Measurements from ENCODE around the gene MYOF.
"Not testable (repeated sequence)": the region's sequence is repeated elsewhere in the genome, so short reads cannot be mapped to it uniquely, and the experiment has no call there.

MYOF gene

DNA sequence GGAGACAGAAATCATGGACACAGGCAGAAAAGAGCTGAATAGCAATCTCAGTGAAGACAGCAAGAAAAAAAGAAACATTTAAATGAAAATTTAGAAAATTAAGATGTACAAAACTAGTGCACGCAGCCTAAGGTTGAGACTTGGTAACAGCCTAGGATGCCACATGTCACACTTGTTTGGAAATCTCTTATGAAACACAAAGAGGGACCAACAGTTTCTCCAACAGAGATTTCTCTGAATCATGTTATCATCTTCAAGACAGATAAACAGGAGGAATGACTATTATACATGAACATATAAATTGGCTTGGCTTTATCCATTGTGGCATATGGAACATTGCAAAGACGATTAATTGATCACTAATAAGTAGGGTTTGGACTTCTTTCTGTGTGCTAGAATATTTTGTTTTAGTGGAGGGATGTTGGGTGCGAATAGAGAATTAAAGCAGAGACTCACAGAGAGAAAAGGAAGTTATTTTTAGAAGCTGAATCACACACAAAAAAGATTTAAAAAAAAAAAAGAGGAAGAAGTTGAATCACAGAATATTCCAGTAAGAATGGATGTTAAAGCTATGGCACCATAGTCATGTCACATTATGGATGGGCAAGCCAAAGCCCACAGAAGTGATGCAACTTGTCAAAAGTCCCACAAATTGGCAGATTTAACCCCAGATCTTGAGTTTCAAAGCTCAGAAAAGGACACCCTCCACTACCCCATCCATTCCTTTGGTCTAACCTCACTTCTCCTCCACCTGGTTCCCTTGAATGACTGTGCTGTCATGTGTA, 91.6 kb downstream of the MYOF start:
- no peak for DNase-seq (ENCODE audit: low read depth in 2 of 3, low spot score in 1 of 3)

DNA sequence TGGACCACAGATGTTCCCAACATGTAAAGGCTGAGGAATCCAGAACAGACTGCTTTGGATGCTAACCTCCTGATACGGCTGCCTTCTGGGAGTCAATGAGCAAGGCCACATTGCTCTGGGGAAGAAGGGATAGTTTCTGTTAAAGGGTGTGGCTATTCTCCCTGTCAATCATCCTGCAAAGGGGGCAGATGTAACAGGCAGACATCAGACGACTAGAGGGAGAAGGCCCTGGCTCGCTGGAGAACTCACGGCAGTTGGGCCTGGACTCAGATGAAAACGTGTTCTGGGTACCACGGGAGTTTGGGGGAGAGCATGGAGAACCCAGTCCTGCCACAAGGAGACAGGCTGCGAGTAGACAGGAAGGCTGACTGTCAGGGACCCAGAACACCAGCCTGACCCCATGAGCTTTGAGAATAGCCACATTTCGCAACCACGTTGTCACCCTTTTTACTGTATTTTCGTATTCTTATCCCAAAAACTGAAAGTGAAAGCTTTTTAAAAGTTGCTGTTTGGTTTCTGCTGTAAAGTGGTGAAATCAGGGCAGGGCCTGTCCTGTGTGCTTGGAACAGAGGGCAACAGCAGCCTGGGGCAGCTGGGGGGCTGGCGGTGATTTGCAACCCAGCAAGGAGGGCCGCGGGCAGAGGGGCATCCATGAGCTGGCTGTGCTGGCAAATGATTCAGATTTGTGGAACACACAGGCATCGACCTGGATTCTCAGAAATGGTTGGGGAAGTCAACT, 95.3 kb downstream of the MYOF start:
- DNase-seq (ENCODE audit: low read depth in 2 of 3, low spot score in 1 of 3), result no peak

DNA sequence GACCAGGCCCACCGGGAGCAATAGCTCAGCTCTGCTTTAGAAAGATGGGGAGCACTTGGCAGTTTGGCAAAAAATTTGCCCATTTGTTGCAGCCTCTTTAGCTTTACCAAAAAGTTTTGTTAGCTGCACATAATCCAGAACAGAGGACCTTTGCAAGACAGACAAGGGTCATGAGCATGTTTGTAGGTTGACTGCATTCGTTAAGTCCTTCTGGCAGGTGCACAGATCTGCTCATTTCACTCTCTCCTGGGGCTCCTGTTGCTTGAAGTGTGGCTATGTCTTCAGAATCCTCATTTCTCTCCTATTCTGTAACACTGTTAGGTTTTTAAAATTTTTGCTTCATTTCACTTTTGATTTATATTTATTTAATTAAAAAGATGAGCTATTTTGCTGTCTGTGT, 96.8 kb downstream of the MYOF start:
- no peak for DNase-seq (ENCODE audit: low read depth in 2 of 3, low spot score in 1 of 3)

DNA sequence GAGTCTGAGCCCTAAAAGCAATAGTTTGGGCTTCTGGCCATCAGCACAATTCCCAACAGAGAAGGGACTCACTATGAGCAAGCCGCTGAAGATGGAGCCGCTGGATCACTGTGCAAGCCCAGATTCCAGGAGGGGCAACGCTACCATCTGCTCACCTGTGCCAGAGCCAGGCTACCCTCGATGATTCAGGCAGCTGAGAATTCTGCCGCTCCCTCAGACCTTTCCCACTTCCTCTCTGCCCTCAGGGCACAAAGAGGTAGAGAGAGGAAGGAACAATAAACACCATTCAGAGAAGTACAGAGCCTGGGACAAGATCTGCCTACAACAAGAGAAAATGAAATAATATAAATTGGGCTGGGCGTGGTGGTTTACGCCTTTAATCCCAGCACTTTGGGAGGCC, 98.1 kb downstream of the MYOF start:
- no peak for DNase-seq (ENCODE audit: low read depth in 2 of 3, low spot score in 1 of 3)

DNA sequence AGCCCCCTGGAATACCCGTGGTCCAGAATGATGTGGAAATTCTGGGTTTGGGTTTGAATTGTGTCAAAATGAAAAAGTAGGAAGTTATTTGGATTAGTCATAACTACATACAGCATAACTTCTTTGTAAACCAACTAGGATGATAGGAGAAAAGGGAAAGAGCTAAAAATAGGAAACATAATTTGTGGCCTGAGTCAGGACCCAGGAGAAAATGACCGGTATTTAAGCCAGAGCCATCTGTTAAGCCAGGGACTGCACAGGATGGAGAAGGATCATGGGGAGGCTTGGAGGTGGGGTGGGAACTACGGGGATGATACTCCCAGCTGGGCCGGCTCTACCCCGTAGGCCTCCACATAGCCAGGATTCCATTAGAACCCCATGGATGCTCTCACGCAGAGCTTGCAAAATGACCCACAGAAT, 98.6 kb downstream of the MYOF start:
- no peak for DNase-seq (ENCODE audit: low read depth in 2 of 3, low spot score in 1 of 3)

DNA sequence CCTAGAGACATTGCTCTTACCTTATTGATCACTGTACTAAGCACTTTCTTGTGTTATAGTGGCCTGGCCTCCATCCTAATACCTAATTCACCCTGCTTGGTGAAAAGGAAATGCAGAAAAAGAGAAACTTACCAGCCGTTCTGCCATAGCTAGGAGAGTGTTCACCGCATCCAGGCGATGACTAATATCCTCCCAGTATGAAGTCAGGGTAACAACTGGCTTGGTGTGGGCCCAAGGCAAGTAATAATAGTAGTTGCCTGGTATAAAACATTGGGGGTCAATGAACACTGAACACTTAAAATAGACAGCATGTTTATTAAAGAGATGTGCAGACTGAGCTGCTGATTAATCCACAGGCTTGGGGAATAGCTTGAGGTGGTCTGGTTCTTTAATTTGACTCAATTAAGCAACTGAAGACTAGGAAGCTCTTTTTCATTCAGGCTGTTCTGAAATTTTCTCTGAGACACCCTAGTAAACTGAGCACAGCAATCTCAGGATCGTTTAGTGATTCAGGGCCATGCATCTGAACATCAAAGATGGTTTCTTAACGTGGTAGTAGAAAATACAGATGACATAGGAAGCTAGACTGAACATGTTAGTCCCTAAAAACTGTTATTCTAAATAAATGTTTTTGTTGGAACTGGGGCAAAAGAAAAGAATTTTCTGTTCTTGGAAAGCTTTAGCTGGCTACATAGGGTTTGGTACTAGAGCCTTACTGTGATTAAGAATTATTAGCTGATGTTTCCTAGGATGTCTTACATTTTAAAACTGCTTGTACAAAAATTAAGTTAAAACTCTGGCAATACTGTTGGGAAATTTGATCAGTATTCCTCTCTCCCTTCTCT, 102.2 kb downstream of the MYOF start:
- DNase-seq (ENCODE audit: low read depth in 2 of 3, low spot score in 1 of 3), result peak; percentile 34 to 47 (median 37)

DNA sequence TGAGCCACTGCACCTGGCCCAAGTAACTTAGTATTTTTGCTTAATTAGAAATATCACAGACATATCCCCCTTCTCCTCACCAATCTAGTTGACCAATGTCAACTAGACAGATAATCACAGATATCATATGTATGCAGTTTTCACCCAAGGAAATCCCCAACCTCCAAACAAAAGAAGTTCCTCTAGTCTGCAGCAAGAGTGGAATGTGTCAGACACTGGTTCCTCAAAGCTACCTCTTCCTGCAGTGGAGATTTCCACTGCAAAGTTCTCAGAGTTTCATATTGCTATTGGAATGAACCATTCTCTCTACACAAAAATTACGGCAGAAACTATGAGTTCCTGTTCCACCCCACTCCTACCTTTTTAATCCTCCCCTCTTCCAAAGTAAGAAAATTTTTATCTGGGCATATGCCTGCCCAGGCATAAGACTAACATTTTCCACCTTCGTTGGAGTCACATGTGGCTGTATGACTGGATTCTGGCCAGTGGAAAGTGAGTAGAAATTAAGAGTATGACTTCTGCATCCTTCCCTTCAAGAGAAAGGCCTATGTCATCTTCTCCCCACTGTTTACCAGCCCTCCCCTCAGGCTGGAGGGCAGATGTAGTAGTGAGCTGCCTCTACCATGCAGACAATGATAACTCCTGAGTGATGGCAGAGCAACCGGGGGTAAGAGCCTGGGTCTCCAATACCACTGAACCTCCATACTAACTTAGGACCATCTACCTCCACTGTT, 103.0 kb downstream of the MYOF start:
- DNase-seq (ENCODE audit: low read depth in 2 of 3, low spot score in 1 of 3), result peak; percentile 24 to 36 (median 28)

DNA sequence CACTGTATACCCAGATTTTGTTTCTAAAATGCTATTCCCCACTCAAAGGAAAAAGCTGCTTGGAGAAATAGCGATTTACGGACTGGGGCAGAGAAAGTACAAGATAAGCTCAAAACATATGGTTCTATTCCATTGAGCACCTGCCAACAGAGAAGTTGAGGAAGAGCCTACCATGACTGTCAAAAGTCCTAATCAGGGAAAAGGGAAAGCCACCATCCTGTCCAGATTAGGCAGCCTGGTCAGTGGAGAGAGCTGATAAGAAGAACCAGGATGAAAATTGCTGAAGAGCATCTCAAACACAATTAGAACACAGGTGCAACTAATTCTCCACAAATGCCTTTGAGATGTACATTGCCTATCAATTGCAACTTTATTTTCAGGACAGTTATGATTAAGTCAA, 104.1 kb downstream of the MYOF start:
- DNase-seq (ENCODE audit: low read depth in 2 of 3, low spot score in 1 of 3), result no peak

DNA sequence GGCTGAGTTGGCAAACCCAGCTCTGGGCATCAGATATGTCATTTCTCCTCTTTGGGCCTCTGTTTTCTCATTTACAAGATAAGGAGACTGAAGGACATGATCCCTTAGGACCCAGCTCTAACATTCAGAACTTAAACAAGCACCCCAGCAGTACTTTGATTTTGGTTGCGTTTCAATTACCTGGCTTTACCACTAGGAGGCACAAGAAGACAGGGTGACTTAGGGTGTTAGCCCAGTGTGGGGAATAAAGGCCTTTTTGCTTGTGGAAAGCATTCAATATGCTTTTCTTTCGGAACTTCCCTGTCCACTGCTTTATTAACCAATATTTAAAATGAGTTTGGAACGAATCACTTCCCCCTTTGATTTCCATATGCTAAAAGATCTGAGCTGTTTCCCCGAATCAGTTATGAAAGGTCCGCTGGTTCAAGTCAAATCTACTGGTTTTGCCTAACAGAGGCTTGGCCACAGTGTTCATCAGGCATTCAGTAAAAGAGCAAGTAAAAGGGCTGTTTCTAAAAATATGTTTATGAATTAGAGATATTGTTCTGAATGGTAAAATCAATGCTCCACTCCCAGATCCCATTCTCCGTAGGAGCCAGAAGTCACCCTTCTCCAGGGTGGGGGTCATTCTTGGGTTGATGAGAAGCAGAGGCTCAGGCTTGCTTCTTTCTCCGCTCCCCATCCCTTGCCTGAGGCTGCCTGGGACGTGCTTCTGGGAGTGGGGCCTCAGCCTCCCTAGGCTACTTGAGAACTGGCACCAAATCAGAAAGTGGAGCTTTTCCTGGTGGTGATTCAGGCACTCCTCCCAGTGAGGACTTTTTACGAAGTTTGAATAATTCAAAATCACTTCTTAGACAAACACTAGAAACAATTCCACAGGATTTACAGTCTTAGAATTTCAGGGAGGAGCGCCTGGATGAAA, 105.5 kb downstream of the MYOF start:
- DNase-seq (ENCODE audit: low read depth in 2 of 3, low spot score in 1 of 3), result peak in 1 of 3 donors; percentile 61

DNA sequence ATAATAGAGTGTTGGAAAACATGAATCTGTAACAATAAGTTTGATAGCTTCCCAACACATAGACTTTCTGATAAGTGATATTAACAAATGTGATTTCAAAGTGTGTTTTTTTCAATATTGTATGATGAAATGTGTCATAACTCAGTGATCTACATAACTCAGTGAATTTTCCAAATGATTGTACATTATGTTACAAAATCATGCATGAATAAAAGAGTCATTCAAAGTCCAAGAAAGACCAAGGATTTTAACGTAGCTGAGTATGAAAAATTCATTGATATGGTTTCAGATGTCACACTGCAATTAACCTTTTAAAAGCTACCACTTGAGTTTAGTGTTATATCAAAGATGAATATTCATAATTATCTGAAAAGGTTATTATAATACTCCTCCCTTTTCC, 111.2 kb downstream of the MYOF start:
- no peak for DNase-seq (ENCODE audit: low read depth in 2 of 3, low spot score in 1 of 3)

DNA sequence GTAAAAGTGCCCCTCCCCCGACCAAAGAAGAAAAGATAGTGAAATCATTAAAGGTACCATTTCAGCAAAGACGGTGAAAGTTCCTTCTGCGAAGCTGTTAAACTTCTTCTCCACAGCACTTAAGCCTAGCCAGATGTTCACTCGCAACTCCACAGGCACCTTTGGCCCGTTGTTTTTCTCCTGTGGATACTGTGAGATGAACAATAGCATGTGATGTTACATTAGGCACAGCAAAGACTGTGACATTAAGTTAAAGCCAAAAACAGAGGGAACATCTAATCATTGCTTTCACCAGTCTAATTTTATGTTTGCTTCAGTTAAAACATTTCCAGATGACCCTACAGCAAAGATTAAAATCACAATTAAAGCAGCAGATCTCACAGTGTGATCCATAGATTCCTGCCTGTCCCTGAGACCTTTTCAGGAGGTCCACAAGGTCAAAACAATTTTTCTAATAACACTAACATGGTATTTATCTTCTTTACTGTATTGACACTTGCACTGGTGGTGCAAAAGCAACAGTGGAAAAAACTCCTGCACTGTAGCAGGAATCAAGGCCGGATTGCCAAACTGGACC, 112.5 kb downstream of the MYOF start:
- no peak for DNase-seq (ENCODE audit: low read depth in 2 of 3, low spot score in 1 of 3)

DNA sequence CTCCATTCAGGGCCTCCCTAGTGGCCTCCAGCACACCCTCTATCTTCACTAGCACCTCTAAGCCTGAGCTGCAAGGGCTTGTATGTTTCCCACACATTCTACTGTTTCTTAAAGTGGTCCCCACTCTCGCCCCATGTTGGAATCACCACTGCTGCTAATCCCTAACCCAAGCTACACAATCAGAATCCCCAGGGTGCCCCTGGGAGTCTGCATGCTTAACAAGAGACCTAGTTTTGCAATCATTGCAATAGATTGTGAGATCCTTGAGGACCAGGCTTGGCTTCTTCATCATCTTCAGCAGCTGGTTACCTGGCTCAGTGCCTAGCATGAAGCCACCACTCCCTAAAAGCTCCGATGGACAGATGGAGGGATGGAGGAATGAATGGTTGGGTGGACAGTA, 113.9 kb downstream of the MYOF start:
- DNase-seq (ENCODE audit: low read depth in 2 of 3, low spot score in 1 of 3), result no peak

DNA sequence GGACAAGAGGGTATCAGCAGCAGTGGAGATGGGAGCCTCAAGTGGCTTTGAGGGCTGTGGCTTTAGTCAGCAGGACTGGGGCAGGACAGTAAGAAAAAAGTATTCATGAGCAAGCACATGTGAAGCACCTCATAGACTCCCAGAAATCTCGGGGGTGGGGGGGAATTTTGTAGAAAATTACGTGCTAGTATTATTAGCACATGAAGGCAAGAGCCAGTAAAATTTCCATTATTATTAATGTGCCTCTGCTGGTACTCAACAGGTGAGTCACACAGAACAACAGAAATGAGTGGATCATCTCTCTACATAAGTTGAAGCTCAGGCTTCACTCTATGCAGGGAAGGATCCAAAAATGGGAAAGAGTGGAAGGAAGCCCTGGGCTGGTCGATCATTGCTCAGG, 114.5 kb downstream of the MYOF start:
- DNase-seq (ENCODE audit: low read depth in 2 of 3, low spot score in 1 of 3), result no peak

DNA sequence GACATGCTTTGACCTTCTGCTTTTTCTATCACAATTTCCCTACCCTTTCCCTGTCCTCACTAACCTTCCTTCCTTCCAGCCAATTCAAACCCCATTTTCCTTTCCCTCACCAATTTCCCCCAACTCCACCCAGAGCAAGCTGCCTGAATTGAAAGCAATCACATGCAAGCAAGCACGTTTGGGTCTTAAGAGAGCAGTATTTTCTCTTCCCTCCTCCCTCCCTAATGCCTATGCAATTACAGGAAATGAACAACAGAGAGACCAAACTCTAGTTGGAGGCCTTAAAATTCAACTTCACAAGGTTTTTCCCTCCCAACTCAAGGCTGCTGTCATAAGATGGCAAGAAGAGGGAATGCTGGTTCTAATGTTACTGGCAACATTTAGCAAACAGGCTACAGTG, 117.2 kb downstream of the MYOF start:
- no peak for DNase-seq (ENCODE audit: low read depth in 2 of 3, low spot score in 1 of 3)

DNA sequence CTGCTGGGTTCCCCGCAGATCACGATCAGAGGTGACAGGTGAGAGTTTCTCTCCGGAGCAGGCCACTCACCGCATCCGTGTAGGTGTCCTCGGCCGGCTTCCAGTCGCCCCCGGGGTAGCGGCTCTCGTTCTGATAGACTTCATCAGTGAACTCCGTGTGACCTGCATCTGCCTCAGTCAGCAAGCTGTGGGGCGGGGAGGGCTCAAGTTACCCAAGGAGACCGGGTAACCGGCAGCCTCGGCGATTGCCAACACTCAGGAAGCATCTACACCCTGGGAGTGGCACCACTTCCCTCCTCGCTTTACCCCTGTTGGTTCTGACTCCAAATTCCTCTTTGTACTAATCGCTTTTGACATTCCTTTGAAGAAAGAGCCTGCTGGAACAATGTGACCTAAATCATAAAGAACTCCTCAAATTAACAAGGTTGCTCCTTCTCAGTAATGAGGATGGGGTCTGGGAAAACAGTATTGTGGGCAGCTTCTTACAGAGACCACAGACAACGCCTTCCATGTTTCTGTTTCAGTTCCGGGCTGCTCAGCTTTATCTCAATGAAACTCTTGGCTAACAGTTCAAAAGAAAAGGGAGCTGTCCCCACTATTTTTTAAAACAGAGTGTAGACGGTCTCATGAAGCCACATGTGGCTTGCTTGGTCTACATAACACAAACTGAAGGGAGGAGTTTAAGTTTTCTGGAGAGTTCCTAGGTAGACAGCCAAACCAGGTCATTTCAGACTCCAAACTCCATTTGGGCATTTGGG, 118.1 kb downstream of the MYOF start:
- no peak for DNase-seq (ENCODE audit: low read depth in 2 of 3, low spot score in 1 of 3)

DNA sequence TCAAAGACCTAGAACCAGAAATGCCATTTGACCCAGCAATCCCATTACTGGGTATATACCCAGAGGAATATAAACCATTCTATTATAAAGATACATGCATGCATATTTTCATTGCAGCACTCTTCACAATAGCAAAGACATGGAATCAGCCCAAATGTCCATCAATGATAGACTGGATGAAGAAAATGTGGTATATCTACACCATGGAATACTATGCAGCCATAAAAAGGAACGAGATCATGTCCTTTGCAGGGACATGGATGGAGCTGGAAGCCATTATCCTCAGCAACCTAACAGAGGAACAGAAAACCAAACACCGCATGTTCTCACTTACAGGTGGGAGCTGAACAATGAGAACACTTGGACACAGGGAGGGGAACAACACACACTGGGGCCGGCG, 123.7 kb downstream of the MYOF start:
- DNase-seq (ENCODE audit: low read depth in 2 of 3, low spot score in 1 of 3), result not testable (repeated sequence)

DNA sequence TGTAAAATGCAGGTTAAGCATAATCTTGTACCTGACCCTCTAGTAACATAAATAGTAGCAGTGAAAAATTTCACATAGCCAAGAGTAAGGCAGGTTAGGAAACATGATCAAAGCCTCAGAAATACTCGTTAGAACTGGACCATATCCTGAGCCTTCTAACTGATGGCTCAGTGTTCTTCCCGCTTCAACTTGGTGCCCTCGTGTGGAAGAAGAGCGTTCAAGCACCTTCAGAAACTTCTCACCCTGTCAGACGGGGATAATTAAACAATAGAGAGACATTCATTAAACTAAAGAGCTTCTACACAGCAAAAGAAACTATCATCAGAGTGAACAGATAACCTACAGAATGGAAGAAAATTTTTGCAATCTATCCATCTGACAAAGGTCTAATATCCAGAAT, 124.5 kb downstream of the MYOF start:
- no peak for DNase-seq (ENCODE audit: low read depth in 2 of 3, low spot score in 1 of 3)

DNA sequence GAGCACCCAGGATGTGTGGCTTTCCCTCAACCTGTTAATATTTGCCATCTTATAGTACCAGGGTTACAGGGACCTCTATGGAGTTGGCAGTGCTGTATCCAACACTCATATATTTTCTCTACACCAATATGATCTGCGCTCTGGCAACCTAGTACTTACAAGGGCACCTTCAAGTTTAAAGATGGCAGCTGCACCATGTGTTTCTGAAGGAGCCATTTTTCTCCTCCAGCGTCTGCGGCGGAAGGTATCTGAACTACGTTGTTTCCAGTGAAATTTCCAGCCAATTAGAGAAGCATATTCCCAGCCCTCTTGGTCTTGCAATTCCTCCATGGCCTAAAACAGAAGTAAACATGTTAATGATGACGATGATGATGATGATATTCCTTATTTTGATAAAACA, 125.6 kb downstream of the MYOF start:
- no peak for DNase-seq (ENCODE audit: low read depth in 2 of 3, low spot score in 1 of 3)
